ENCODE measurements around the gene ADAD1.

- TF ChIP-seq POLR2A (IDR thresholded peaks at IDR 0.05; ENCODE audit: low read depth, low read length), result no peak
- TF ChIP-seq POLR2AphosphoS5 (IDR thresholded peaks at IDR 0.05; ENCODE audit: low read depth, low read length), result no peak
Observed at GRCh38 chr4:122475233-122475632, 96.4 kb downstream of the ADAD1 start.

Measured in GM12892 (cell line).